Kidney glomerular epithelial cell (primary cell): ENCODE results near the gene ACKR2.

Source experiments
- DNase-seq: peaks from one replicate; lab custom pipeline; 2025; lab: John Stamatoyannopoulos, UW

The ACKR2 gene

DNA sequence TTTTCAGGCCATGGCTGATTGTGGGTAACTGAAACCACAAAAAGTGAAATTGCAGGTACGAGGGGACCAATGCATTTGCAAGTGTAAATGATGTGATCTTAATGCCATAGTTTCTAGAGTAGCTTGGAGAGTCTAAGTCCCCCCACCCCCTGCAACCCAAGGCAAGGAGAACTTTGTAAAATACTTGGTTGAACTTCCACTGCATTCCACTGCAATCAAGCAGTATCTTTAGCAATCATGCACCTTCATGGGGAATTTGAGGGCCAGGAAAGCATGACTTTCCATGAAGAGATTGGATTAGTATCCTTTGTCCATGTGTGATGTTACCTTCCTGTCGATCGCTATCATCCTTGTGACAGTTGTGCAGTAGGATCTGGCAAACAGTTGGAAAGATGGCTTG is 77.8 kb downstream of the ACKR2 start:
- DNase-seq, result no peak

DNA sequence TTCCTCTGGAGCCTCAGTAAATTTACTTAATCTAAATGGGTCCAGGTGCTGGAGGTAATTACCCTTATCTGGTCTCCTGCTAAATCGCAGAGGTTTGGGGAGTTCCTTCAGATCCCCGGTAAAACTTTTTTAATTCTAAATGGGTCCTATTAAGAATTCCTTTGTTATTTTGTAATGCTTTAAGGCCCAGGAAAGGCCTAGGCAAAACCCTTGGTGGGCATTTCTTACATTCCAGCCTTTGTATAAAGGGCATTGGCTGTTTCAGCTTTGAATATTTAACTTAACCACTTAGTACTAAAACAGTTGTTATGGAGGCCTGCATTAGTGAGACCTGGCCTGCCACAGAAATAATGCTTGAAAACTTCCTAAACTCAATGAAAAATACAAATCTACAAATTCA is 81.8 kb downstream of the ACKR2 start:
- DNase-seq, result no peak

DNA sequence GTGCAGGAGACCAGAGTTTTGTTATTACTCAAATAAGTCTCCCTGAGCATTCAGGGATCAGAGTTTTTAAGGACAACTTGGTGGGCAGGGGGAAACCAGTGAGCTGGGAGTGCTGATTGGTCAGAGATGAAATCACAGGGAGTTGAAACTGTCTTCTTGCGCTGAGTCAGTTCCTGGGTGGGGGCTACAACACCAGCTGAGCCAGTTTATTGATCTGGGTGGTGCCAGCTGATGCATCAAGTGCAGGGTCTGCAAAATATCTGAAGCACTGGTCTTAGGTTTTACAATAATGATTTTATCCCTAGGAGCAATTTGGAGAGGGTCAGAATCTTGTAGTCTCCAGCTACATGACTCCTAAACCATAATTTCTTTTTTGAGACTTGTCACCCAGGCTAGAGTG is 82.9 kb downstream of the ACKR2 start:
- no peak for DNase-seq

DNA sequence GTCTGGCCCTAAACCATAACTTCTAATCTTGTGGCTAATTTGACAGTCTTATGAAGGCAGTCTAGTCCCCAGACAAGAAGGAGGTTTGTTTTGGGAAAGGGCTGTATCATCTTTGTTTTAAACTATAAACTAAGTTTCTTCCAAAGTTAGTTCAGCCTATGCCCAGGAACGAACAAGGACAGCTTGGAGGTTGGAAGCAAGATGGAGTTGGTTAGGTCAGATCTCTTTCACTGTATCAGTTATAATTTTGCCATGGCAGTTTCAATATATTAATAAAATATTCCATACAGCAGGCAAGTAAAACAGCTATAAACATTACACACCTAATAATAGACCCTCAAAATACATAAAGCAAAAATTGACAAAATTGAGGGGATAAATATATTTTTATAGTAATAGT is 83.6 kb downstream of the ACKR2 start:
- DNase-seq, result no peak

DNA sequence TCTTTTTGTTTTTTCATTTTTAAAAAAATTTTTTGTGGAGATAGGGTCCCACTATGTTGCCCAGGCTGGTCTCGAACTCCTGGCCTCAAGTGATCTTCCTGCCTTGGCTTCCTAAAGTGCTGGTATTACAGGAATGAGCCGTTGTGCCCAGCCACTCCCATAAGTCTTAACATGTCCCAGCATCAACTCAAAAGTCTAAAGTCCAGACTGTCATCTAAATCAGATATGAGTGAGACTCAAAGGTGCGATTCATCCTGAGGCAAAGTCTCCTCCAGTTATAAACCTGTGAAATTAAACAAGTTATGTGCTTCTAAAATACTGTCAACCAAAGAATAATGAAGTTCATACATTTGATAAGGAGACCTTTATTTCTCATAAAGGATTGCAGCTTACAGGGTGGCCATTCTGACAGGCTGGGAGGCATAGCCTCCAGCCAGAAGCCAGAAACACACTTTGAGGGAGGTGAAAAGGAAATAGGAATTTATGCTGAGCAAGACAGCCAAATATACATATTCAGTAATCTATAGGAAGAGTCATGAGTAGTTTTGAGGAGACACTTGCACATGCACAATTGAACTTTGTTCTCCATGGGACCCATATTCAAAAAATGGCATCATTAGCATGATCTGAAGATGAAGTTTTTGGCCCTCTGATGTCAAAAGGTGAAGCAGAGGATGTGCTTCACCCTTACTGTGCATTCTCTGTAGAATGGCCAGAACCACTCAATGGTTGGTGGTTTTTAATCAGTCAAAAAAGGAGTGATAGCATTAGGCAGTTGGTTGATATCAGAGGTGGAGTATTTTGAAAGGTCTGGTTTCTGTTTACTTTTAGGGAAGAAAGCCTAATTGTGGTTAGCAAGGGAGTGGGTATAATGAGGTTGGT is 85.7 kb downstream of the ACKR2 start:
- DNase-seq, result no peak

DNA sequence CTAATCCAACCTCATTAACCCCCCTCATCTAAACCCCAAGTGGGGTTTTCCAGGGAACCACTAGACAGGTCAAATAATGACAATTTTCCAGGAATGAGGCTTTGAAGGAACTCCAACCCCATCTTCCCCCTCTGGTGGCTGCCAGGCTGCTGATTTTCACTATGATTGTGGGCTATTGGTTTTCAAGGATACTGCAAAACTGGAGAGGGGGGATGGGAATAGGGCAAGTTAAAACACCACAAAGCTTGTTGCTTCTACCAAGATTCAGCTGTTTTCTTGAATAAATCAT is 86.3 kb downstream of the ACKR2 start:
- no peak for DNase-seq

DNA sequence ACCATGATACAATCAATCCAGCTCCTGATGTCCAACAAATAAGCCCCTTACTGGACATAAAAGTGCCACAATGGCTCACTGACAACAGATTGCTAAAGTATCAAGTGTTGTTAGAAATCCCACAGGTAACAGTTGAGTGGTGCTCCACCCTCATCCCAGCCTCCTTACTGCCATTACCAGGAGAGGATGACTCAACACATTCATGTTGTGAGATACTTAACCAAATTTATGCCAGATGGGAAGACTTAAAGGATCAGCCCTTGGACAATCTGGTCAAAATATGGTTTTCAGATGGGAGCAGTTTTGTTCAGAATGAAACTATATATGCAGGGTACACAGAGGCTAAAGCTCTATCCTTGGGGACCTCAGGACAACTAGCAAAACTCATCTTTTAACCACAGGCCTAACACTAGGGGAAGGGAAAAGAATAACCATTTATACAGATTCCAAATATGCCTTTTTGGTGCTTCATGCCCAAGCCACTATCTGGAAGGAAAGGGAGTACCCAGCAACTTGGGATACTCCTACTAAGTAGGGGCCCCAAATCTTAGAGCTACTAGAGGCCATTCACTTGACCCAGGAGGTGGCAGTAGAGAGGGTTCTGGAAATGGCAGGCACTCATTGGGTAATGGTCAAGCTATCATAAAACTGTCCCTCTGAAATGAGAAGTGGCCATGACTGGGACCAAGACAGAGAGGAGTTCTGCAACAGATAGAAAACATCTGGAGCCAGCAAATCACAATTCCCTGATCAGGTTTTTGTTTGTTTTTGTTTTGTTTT is 89.8 kb downstream of the ACKR2 start:
- no peak for DNase-seq

DNA sequence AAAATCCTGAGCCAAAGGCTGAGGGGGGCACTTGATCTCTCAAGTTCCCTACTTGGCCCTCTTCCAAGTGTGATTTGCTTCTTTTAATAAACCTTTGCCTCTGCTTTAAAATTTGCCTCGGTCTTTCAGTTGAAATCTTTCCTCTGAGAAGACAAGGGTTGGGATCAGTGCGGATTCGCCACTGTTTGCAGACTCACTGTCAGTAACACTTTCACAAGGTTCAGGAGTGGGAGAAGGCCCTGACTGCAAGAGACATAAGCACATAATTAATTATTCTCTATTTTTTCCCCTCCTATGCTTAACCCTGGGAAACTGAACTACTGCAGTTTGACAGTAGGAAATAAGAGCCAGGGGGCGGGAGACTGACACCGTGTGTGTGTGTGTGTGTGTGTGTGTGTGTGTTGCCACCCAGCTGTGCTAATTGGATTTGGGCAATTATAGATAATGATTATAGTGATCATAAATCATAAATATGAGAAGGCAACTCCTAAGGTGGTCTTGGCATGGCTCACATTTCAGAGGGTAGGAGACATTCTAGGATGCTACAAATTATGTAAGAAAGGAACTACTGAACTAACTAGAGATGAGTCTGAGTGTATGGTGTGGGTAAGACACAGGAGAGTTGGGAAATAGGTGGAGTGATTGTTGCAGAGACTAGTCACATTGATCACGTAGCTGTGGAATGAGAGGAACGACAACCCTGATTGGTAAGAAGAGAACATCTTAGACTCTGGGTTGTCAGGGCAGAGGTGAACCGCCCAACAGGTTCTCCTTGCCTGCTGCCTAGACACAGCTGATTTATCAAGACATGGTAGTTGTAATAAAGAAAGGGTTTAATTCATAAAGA is 91.2 kb downstream of the ACKR2 start:
- DNase-seq, result no peak

DNA sequence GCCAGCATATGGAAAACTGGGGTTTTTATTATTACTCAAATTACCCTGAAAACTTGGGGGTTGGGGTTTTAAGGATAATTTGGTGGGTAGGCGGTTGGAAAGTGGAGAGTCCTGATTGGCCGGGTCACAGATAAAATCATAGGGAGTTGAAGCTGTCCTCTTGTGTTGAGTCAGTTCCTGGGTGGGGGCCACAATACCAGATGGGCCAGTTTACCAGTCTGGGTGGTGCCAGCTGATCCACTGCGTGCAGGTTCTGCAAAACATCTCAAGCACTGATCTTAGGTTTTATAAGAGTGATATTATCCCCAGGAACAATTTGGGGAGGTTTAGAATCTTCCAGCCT is 91.8 kb downstream of the ACKR2 start:
- no peak for DNase-seq

DNA sequence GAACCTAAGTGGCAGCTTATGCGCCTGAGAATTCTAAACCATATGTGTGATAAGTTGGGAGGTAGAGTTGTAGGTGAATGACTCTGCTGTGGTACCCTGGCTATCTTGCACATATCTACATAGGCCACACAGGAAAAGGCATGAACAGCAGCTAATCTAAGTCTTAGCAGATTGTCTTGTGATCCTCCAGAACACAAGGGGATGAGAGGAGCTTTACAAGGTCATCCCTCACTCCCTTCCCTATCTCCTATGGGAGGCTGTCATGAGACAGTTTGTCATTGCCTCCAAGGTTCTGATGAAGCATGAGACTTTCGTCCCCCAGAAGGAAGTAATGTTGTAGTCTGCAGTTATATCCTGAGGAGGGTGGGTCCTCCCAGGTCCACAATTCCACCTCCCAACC is 93.0 kb downstream of the ACKR2 start:
- DNase-seq, result no peak

DNA sequence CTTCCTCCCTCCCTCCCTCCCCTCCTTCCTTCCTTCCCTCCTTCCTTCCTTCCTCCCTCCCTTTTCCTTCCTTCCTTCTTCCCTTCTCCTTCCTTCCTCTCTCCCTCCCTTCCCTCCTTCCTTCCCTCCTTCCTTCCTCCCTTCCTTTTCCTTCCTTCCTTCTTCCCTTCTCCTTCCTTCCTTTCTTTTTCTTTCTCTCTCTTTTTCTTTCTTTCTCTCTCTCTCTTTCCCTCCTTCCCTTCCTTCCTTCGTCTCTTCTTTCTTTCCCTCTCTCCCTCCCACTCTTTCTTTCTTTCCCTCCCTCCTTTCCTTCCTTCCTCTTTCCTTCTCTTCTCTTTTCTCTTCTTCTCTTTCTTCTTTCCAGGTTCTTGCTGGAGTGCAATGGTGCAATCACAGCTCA is 94.8 kb downstream of the ACKR2 start:
- DNase-seq, result no peak

DNA sequence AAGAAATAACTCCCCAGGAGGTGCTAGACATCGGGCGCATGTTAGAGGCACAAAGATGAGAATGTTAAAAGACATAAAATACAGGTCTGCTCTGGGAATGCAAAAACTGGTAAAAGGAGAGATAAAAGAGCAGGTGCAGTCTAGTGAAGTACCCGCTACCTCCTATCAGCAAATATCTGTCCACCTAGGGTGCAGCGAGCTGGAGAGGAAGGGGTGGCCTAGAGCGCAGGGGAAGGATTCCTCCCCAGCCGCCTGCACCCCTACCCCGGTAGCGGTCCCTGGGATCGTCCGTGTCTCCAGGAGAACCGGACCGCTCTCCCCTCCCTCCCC is 96.5 kb downstream of the ACKR2 start:
- DNase-seq, result no peak

DNA sequence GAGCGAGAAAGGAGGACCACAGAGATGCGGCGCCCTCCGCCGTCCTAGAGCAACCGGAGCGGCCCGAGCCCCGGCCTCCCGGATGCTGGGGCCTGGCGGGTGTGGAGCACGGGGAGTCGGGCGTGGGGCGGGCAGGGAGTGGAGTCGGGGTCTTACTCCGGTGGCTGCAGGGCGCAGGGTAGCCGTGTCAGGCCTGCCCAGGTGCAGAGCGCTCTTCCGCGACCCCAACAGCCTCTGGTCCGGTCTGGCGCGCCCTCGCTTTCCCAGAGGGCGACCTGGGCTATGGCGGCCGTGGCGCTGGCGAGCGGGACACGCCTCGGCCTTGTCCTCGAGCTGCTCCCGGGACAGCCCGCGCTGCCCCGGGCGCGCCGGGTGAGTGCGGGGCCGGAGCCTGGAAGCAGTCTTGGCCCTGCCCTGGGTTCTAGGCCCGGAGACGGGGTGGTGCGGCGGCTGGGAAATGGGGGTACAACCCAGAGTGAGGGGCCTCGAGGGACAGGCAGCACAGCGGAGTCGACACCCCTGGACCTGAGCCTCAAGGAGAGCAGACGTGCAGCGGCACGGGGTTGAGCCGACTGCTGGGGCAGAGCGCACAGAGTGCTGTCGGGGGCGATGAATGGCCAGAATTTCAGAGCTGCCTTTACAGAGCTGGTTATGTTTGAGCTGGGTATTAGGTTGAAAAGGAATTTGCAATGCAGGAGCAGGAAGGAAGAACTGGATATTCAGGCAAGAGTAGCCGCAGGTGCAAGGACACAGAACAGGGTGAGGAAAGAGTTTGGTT is 97.0 kb downstream of the ACKR2 start, which contains the start of gene ZNF662:
Gene ZNF662 (plus strand): TSS at position 73 of the 778 bp plus-strand sequence. CDS start 1,973 bp downstream, outside the sequence.
- DNase-seq, result no peak

DNA sequence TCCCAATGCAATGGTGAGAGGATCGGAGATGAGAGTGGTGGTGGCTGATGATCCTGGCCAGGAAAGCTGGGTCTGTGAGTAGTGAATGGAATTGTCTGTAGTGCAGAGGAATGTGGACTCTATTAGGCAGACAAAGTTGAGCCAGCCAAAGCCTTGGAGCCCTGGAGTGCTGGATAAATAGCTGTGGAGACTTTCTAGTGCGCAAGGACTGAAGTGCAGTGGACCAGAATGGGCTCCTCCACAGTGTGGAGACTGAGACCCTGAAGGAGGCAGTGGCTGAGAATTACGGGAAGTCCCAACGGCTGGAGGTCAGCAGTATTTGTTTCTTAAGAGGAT is 97.6 kb downstream of the ACKR2 start:
- DNase-seq, result no peak

DNA sequence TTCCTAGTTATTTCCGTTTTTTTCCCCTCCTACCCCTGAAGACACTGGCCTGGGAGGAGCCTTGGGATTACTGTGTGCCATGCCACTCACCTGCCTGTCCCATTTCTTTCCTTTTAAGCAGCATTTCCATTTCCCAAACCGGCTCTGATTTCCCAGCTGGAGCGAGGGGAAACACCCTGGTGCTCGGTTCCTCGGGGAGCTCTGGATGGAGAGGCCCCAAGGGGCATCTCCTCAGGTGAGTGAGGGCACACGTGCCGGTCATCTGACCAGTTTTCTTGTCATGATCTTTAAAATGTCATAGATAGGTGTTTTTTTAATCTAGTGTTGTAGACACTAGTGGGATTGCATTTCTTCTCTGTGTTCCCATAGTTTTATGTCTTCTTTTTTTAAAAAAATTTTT is 99.4 kb downstream of the ACKR2 start:
- DNase-seq, result no peak

DNA sequence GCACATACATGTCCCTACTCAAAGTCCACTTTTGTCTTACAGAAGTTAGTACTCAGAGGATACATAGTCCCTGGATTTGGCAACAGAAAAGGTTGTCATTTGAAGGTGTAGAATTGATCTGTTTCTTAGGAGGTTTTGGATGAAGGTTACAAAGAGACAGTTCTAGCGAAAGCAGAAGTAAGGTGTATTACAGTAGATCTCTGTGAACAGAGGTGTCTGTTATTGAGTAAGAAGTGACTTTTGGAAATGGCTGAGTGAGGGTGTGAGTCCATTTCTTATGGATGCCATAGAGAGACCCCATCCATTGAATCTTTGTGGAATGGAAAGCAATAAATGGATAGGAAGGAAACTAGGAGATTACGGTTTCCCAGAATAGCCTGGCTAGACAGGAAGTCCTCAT is 102.3 kb downstream of the ACKR2 start:
- no peak for DNase-seq

DNA sequence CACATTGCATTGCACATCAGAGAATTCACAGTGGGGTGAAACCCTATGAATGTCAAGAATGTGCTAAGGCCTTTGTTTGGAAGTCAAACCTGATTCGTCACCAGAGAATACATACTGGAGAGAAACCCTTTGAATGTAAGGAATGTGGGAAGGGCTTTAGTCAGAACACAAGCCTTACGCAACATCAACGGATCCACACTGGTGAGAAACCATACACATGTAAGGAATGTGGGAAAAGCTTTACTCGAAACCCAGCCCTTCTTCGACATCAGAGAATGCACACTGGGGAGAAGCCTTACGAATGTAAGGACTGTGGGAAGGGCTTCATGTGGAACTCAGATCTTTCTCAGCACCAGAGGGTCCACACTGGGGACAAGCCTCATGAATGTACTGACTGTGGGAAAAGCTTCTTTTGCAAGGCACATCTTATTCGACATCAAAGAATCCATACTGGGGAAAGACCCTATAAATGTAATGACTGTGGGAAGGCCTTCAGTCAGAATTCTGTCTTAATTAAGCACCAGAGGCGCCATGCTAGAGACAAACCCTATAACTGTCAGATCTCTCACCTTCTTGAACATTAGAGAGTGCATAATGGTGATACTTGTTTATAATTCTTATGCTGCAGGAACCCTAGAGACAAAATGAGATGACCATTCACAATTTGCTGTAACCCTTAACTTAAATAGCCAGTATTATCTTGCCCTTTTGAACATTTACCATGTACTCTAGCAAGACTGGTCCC is 105.7 kb downstream of the ACKR2 start:
- no peak for DNase-seq
